Activated naive CD4-positive, alpha-beta T cell treated with anti-CD3 and anti-CD28 coated beads, Interleukin-2, amount 50 U/mL, for 16 hours (primary cell): ENCODE data around the gene PCDHB12.
"Not testable (repeated sequence)": the region's sequence is repeated elsewhere in the genome, so short reads cannot be mapped to it uniquely, and the experiment has no call there.

Experiments used
- DNase-seq: peaks from one replicate; pipeline ENCODE4 v3.0.0-alpha.2; 2020

The PCDHB12 gene

DNA sequence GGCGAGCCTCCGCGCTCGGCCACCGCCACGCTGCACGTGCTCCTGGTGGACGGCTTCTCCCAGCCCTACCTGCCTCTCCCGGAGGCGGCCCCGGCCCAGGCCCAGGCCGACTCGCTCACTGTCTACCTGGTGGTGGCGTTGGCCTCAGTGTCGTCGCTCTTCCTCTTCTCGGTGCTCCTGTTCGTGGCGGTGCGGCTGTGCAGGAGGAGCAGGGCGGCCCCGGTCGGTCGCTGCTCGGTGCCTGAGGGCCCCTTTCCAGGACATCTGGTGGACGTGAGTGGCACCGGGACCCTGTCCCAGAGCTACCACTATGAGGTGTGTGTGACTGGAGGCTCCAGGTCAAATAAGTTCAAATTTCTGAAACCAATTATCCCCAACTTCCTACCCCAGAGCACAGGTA lies 2.3 kb downstream of the PCDHB12 start:
- DNase-seq = not testable (repeated sequence)

DNA sequence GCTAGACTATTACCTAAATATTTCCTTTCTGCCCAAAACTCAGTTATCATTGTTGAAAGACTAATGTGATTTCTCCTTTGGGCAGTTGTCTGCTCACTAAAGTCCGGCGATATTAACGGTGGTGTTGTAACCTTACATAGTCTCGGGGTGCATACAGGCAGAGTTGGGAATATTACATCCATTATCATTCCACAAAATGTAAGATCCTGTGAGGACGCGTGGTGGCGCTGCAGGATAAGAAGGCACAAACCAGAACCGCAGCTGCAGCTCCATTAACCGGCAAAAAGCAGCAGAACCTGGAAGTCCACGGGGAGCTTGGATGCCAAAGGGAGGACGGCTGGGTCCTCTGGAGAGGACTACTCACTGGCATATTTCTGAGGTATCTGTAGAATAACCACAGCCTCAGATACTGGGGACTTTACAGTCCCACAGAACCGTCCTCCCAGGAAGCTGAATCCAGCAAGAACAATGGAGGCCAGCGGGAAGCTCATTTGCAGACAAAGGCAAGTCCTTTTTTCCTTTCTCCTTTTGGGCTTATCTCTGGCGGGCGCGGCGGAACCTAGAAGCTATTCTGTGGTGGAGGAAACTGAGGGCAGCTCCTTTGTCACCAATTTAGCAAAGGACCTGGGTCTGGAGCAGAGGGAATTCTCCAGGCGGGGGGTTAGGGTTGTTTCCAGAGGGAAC lies 5.3 kb downstream of the PCDHB12 start, which contains the start of gene PCDHB13:
Gene PCDHB13 (plus strand): TSS at position 264 of the 684 bp plus-strand sequence. CDS start 205 bp downstream, at position 469.
- not testable (repeated sequence) for DNase-seq

DNA sequence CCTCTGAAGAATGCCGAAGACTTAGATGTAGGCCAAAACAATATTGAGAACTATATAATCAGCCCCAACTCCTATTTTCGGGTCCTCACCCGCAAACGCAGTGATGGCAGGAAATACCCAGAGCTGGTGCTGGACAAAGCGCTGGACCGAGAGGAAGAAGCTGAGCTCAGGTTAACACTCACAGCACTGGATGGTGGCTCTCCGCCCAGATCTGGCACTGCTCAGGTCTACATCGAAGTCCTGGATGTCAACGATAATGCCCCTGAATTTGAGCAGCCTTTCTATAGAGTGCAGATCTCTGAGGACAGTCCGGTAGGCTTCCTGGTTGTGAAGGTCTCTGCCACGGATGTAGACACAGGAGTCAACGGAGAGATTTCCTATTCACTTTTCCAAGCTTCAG lies 6.1 kb downstream of the PCDHB12 start:
- not testable (repeated sequence) for DNase-seq

DNA sequence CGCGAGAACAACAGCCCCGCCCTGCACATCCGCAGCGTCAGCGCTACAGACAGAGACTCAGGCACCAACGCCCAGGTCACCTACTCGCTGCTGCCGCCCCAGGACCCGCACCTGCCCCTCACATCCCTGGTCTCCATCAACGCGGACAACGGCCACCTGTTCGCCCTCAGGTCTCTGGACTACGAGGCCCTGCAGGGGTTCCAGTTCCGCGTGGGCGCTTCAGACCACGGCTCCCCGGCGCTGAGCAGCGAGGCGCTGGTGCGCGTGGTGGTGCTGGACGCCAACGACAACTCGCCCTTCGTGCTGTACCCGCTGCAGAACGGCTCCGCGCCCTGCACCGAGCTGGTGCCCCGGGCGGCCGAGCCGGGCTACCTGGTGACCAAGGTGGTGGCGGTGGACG lies 7.0 kb downstream of the PCDHB12 start:
- not testable (repeated sequence) for DNase-seq

DNA sequence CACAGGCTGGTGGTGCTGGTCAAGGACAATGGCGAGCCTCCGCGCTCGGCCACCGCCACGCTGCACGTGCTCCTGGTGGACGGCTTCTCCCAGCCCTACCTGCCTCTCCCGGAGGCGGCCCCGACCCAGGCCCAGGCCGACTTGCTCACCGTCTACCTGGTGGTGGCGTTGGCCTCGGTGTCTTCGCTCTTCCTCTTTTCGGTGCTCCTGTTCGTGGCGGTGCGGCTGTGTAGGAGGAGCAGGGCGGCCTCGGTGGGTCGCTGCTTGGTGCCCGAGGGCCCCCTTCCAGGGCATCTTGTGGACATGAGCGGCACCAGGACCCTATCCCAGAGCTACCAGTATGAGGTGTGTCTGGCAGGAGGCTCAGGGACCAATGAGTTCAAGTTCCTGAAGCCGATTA lies 7.5 kb downstream of the PCDHB12 start:
- not testable (repeated sequence) for DNase-seq

DNA sequence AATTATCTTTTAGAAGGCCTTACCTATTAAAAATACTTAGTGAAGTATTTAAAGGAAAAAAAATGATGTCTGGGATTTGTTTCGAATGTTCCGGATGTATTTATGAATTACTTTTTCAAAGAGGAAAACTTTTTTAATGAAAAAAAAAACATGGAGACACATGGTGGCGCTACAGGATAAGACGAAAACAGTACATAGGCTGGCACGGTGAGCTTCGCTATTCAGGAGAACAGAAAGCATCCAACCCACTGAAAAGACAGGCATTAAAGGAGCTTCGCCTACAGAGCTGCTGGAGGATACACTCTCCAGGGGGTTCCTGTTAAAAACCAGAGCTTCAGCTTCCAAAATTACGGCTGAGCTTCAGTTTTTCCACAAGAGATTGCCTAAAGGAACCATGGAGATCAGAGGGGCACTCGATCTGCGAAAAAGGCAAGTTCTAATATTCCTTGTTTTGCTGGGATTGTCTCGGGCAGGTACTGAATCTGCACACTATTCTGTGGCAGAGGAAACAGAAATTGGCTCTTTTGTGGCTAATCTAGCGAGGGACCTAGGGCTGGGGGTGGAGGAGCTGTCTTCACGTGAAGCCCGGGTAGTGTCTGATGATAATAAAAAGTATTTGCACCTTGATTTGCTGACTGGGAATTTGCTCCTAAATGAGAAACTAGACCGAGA lies 14.7 kb downstream of the PCDHB12 start, which contains the start of gene PCDHB14:
Gene PCDHB14 (plus strand): TSS at position 232 of the 672 bp plus-strand sequence. CDS start 163 bp downstream, at position 395.
- no peak for DNase-seq

DNA sequence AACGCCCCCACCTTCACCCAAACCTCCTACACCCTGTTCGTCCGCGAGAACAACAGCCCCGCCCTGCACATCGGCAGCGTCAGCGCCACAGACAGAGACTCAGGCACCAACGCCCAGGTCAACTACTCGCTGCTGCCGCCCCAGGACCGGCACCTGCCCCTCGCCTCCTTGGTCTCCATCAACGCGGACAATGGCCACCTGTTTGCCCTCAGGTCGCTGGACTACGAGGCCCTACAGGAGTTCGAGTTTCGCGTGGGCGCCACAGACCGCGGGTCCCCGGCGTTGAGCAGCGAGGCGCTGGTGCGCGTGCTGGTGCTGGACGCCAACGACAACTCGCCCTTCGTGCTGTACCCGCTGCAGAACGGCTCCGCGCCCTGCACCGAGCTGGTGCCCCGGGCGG lies 16.3 kb downstream of the PCDHB12 start:
- not testable (repeated sequence) for DNase-seq

DNA sequence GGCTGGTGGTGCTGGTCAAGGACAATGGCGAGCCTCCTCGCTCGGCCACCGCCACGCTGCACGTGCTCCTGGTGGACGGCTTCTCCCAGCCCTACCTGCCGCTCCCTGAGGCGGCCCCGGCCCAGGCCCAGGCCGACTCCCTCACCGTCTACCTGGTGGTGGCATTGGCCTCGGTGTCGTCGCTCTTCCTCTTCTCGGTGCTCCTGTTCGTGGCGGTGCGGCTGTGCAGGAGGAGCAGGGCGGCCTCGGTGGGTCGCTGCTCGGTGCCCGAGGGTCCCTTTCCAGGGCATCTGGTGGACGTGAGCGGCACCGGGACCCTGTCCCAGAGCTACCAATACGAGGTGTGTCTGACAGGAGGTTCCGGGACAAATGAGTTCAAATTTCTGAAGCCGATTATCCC lies 16.9 kb downstream of the PCDHB12 start:
- not testable (repeated sequence) for DNase-seq

DNA sequence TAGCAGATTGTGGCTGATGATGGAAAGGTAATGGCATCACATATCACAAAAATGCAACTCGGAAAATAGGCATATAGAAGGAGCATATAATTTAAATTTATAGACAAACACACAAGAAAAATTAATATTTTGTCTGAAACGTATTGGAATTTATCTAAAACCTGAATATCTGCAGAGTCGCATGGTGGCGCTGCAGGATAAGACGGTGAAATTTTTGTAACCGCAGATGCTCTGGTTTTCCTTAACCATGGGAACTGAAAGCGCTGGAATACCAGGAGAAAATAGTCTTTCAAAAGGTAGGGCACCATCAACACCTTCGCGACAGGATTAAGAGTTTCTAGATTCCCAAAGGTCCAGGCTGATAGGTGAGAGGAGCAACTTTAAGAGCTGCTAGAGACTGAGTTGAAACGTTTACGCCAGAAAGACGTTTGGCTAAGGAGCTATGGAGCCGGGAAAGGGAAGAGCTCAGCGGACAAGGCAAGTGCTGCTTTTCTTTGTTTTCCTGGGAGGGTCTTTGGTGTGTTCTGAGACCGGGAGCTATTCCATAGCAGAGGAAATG lies 25.7 kb downstream of the PCDHB12 start:
- no peak for DNase-seq

DNA sequence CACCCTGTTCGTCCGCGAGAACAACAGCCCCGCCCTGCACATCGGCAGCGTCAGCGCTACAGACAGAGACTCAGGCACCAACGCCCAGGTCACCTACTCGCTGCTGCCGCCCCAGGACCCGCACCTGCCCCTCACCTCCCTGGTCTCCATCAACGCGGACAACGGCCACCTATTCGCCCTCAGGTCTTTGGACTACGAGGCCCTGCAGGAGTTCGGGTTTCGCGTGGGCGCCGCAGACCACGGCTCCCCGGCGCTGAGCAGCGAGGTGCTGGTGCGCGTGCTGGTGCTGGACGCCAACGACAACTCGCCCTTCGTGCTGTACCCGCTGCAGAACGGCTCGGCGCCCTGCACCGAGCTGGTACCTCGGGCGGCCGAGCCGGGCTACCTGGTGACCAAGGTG lies 27.4 kb downstream of the PCDHB12 start:
- DNase-seq = not testable (repeated sequence)

DNA sequence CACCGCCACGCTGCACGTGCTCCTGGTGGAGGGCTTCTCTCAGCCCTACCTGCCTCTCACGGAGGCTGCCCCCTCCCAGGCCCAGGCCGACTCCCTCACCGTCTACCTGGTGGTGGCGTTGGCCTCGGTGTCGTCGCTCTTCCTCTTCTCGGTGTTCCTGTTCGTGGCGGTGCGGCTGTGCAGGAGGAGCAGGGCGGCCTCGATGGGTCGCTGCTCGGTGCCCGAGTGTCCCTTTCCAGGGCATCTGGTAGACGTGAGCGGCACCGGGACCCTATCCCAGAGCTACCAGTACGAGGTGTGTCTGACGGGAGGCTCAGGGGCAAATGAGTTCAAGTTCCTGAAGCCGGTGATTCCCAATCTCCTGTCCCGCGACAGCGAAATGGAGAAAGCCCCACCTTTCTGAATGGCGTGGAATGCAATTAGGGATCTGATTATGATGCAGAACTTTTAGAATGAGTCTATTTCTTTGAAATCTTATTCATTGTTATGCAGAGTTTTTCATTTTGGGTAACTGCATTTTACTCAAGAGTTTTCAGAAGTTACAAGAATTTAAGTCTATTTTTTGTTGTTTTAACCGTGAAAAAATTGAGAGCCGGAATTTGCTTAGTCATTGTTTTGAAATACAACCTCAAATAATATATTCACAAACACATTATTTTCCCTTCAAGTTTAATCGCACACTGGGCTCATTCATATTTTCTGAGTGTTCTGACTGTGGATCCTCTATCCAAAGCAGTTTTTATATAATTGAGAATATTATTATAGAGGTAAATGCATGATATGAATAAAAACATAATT lies 28.2 kb downstream of the PCDHB12 start:
- no peak for DNase-seq

DNA sequence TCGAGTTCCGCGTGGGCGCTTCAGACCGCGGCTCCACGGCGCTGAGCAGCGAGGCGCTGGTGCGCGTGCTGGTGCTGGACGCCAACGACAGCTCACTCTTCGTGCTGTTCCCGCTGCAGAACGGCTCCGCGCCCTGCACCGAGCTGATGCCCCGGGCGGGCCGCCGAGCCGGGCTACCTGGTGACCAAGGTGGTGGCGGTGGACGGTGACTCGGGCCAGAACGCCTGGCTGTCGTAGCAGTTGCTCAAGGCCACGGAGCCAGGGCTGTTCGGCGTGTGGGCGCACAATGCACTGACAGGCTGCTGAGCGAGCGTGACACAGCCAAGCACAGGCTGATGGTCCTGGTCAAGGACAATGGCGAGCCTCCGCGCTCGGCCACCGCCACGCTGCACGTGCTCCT lies 33.0 kb downstream of the PCDHB12 start:
- DNase-seq = no peak

DNA sequence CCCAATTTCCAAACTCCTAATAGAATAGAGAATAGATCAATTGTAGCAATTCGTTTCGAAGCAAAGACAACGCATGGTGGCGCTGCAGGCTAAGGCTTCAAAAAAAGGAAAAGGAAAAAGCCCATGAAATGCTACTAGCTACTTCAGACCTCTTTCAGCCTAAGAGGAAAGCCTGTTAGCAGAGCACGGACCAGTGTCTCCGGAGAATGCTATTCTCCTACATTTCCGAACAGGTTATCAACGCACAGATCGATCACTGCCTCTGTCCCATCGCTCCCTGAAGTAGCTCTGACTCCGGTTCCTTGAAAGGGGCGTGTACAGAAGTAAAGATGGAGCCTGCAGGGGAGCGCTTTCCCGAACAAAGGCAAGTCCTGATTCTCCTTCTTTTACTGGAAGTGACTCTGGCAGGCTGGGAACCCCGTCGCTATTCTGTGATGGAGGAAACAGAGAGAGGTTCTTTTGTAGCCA lies 36.8 kb downstream of the PCDHB12 start, which contains the start of gene PCDHB15:
Gene PCDHB15 (plus strand): TSS at position 146 of the 468 bp plus-strand sequence. CDS start 184 bp downstream, at position 330.
- no peak for DNase-seq

DNA sequence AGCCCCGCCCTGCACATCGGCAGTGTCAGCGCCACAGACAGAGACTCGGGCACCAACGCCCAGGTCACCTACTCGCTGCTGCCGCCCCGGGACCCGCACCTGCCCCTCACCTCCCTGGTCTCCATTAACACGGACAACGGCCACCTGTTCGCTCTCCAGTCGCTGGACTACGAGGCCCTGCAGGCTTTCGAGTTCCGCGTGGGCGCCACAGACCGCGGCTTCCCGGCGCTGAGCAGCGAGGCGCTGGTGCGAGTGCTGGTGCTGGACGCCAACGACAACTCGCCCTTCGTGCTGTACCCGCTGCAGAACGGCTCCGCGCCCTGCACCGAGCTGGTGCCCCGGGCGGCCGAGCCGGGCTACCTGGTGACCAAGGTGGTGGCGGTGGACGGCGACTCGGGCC lies 38.5 kb downstream of the PCDHB12 start:
- not testable (repeated sequence) for DNase-seq

DNA sequence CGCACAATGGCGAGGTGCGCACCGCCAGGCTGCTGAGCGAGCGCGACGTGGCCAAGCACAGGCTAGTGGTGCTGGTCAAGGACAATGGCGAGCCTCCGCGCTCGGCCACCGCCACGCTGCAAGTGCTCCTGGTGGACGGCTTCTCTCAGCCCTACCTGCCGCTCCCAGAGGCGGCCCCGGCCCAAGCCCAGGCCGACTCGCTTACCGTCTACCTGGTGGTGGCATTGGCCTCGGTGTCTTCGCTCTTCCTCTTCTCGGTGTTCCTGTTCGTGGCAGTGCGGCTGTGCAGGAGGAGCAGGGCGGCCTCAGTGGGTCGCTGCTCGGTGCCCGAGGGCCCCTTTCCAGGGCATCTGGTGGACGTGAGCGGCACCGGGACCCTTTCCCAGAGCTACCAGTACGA lies 38.9 kb downstream of the PCDHB12 start:
- not testable (repeated sequence) for DNase-seq

DNA sequence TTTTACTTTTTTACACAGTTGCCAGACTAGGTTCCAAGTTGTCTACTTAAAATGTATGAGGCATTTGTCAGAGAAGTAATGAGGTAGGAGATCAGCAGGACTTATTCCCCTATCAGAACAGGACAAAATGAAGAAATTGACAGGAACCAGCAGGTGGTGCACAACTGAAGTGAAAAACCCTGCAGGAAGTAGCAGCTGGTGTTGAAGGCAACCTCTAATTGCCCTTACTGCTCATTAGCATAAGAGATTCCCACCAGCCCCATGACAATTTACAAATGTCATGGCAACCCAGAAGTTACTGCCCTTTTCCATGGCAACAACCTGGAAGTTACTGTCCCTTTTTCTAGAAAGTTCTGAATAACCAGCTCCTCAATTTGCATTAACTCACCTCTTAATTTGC lies 42.1 kb downstream of the PCDHB12 start:
- DNase-seq = no peak

DNA sequence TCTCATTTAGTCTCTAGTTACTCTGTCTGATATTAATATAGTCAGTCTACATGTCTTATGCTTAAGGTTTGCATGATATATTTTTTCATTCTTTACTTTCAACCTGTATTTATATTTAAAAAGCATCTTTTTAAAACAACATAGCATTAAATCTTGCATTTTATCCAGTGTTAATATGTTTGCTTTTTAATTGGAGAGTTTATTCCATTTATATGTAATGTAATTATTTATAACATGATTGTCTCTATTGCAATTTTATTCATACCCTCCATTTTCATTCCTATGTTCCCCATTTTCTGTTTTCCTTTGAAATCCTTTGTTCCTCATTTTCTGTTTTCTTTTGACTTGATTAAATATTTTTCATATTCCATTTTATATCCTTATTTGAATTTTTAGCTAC lies 49.9 kb downstream of the PCDHB12 start:
- DNase-seq = no peak

DNA sequence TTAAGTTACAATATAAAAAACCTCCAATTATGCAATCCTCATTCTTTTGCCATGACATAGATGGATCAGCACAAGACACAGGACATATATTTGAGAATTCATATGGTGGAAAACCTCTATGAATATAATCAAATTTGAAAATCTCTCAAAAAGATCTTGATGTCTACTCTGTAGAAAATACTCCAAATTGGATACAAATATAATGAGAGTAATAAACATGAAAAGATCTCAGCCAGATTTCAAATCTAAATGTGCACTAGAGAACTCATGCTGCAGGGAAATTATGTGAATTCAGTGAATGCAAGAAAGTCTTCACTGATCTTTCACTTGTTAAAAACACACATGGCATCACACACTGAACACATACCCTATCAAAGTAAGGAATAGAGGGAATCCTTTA lies 50.4 kb downstream of the PCDHB12 start:
- no peak for DNase-seq

DNA sequence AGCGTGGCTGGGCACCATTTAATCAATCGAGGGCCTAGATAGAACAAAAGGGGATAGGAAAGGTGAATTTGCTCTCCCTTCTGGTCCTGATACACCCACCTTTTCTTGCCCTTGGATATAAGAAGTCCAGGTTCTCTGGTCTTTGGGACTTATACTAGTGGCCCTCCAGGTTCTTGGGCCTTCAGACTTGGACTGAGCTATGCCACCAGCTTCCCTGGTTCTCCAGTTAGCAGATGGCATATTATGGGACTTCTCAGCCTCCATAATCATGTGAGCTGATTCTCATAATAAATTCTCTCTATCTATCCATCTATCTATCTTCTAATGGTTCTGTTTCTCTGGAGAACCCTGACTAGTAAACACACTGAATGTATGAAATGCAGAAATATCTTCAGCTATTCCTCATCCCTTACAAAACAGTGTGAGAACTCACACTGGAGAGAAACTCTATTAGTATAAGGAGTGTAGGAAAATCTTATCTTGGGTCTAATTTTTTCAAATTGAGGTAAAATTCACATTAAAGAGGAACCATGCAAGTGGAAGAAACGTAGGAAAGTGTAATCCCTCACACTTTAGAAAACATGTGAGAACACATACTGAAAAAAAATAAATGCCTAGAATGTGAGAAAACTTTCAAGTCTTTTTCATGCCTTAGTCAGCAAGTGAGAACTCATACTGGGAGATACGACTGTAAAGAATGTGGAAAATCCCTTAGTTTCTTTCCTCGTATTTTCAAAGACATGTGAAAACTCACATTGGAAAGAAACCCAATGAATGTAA lies 52.1 kb downstream of the PCDHB12 start:
- DNase-seq = no peak

DNA sequence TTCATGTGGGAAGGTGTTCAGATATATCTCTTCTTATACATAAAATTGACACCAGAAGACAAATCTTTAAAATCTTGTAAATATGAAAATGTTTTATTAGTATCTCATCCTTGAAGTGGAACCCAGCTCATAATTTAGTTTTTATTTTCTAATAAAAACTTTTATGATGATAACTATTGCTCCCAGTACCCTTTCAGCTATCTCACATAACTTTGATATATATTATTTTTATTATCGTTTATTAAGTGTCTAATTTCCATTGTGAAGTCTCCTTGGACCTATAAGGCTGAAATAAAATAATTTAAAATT lies 52.7 kb downstream of the PCDHB12 start:
- DNase-seq = no peak
